IPS-NIHi7 (cell line): ENCODE data around the gene LGALS9.

Experiments used
- DNase-seq: peaks from one replicate; pipeline ENCODE4 v3.0.0; 2012; ENCODE audit warnings: mixed read lengths; ENCODE audit errors: extremely low spot score

Gene LGALS9

DNA sequence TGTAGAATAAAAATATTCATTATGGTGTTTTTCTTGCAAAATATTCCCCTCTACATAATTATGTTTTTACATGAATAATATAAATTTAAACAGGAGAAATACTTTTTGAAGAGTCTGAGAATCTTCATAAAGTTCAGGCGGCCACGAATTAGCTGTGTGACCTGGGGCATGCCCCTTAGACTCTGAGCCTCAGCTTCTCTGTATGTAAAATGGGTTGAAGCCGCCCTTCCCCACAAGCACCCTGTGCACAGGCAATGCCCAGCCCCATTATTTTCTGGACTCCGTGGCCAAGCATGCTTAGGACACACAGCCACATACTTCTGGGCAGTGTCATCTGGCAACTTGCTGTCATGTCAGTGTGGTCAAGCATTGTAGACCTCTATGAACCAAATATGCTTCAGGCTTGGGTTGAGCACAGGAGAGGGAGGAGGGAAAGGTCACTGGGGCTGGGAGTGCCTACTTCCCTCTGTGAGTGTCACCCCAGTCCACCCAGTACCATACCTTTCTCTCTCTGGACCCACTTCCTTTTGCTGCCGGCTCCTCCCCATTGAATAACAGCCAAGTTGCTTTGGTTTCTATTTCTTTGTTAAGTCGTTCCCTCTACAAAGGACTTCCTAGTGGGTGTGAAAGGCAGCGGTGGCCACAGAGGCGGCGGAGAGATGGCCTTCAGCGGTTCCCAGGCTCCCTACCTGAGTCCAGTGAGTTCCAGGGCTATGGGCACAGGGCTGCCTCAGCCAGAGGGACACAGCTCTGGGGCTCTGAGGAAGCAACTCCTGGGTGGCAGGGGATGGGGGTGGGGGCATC is at the start of gene LGALS9:
Gene LGALS9 (plus strand): TSS at position 582 of the 804 bp plus-strand sequence. CDS start 78 bp downstream, at position 660.
- no peak for DNase-seq

DNA sequence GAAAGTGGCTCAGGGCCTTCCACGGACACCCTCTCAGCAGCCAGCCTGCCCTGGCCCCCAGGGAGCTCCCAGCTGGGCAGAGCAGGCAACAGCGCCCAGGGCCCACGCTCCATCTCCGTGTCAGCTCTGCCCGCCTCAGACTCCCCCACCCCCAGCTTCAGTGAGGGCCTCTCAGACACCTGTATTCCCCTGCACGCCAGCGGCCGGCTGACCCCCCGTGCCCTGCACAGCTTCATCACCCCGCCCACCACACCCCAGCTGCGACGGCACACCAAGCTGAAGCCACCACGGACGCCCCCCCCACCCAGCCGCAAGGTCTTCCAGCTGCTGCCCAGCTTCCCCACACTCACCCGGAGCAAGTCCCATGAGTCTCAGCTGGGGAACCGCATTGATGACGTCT is 48.3 kb upstream of the LGALS9 start:
- no peak for DNase-seq

GRCh38 chr17:27585153-27585681 is 45.8 kb upstream of the LGALS9 start:
- no peak for DNase-seq

GRCh38 chr17:27585792-27586191 is 45.2 kb upstream of the LGALS9 start:
- no peak for DNase-seq

DNA sequence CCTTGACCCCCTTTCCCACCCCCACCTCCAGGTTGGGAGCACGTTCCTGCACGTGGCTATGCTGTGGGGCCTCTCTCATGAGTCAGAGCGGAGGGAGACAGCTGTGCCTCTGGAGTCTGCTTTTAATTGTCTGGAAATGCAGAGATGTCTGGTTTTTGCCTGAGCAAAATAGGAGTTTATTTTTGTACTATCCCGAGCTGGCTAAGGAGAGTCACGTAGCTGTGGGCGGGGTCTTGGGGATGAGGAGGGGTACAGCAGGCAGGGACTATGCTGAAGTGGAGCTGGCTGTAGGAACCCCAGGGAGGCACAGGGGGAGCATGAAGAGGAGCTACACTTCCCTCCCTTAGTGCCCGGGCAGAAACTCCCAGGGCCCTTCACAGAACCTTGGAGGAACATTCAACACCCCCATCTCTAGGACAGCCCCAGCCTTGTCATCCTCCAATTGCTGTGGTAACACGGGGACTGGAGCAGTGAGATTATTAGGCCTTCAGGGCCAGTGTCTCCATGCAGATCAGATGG is 44.7 kb upstream of the LGALS9 start:
- DNase-seq = no peak

GRCh38 chr17:27588354-27588753 is 42.6 kb upstream of the LGALS9 start:
- no peak for DNase-seq

GRCh38 chr17:27590864-27591263 is 40.1 kb upstream of the LGALS9 start:
- DNase-seq = no peak

GRCh38 chr17:27591986-27592385 is 39.0 kb upstream of the LGALS9 start:
- DNase-seq = no peak

- DNase-seq = no peak
Measured at GRCh38 chr17:27593232-27593856, 37.6 kb upstream of the LGALS9 start.

DNA sequence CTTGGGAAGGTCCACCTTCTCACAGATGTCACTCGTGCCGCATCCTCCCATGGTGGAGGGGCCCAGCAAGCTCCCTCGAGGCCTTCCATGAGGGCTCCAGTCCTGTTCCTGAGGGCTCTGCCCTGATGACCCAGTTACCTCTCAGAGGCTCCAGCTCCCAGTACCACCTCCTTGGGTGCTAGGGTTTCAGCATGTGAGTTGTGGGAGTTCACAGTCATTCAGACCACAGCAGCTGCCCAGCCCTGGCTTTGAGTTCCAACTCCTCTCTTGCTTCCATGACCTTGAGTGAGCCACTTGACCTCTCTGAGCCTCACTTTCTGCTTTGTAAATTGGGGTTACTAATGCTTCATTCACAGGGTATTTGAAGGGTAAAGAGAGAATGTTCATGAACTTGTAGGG is 37.1 kb upstream of the LGALS9 start:
- DNase-seq = no peak

DNA sequence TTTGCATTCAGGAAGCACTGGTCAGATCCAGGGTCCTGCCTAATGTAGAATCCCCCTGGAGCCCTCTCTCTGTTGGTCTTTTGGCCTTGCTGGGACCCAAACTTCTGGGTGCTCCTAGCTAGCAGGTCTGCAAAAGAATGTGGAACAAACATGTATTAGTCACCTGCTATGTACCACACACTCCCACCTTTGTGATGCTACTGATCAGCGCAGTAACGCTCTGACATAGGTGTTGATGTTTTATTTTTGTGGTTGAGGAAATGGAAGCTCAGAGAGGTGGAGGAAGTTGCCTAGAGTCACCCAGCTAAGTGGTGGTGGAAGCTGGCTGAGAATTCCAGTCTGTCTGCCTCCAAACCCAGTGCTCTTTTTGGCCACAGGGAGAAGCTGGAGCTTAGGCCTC is 35.8 kb upstream of the LGALS9 start:
- no peak for DNase-seq

DNA sequence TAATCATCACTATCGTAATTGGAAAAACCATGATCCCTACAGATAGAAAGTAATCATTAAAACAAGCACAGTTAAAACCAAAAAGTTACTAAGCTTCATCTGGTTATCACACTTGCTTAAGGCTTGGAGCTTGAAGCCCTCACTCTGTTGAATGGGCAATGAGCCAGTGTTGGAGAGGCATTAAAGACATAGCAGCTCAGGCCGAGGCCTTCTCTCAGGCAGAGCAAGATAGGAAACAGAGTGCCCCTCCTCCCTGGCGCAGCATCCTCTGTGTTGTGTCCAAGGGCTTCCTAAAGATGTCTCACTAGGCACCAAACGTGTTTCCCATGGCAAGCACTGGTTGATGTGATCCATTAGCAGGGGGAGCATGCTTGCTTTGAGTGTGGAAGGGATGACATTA is 34.9 kb upstream of the LGALS9 start:
- no peak for DNase-seq

- DNase-seq = no peak
Measured at GRCh38 chr17:27596566-27597187, 34.3 kb upstream of the LGALS9 start.

DNA sequence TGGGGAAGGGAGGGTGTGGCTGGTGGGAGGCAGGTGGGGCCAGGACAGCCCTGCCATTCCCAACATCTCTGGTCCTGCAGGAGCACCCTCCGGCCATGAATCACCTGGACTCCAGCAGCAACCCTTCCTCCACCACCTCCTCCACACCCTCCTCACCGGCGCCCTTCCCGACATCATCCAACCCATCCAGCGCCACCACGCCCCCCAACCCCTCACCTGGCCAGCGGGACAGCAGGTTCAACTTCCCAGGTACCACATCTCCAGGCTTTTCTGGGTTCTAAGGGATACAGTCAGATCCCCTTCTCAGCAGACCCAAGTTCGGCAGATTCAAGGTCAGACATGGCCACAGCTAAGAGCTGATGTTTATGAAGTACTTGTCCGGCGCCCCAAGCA is 33.8 kb upstream of the LGALS9 start:
- DNase-seq = no peak

- DNase-seq = no peak
Measured at GRCh38 chr17:27597783-27598320, 33.1 kb upstream of the LGALS9 start.

DNA sequence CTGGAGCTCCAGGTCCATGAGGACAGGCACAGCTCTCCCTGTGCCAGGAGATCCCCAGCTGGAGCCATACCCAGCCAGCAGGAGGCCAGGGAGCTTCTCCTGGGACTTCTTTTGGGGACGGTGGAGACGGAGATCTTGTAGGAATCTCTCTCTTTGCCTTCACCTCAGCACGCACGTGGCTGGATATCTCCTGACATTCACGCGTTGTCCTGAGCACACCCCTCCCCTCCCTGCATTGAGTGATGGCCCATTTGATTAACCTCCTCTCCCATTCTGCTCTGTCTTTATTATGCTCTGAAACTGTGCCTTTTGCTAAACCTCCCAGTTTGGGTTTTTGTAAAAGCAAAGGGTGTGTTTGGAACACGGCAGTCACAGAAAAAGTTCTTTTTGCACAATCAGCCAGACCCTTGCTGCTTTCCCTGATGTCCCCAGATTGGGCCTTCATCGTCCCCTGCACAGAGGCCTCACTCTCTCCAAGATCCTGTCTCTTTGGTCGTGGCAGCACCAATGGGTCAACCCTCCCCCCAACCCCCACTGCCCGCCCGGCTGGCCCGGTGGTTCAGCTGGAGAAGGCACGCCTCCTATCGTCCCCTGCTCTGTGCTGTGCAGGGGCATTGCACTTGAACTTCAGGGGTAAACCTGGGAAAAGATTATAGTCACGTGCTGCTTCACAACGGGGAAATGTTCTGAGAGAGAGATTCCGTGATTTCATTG is 32.5 kb upstream of the LGALS9 start:
- no peak for DNase-seq

GRCh38 chr17:27600471-27600870 is 30.5 kb upstream of the LGALS9 start:
- DNase-seq = no peak

GRCh38 chr17:27601069-27601974 is 29.7 kb upstream of the LGALS9 start:
- peak; percentile 83 for DNase-seq

DNA sequence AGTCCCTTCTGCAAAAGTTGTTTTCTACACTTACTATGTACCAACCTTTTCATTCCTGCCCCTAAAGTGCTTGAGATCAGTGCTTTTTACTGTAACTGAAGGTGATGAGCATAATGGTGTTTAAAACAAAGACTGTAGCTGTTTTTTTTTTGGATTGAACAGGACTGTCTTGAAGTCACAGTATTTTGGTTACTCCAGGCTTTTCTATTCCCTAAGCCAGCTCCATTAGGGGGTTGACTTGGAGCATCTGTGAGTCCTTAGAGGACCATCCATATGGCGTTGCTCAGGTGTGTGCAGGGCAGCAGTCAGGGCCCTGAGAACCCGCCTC is 29.0 kb upstream of the LGALS9 start:
- no peak for DNase-seq

GRCh38 chr17:27602721-27603420 is 28.1 kb upstream of the LGALS9 start:
- DNase-seq = peak; percentile 95
